Stimulated activated CD8-positive, alpha-beta memory T cell treated with anti-CD3 and anti-CD28 coated beads, Interleukin-2, amount 100 ng/mL, for 48 hours (primary cell): ENCODE measurements around the gene RNF11.

Source experiments
- DNase-seq, 2 donors: peaks; one replicate each; pipeline ENCODE4 v3.0.0-alpha.2; 2020; ENCODE audit warnings: low read depth in 2 of 2

The RNF11 gene

GRCh38 chr1:51263147-51263877 lies 27.2 kb downstream of the RNF11 start:
- DNase-seq: no peak

GRCh38 chr1:51264451-51264850 lies 28.4 kb downstream of the RNF11 start:
- DNase-seq: no peak

GRCh38 chr1:51265618-51266017 lies 29.5 kb downstream of the RNF11 start:
- DNase-seq: no peak

GRCh38 chr1:51266181-51266580 lies 30.1 kb downstream of the RNF11 start:
- DNase-seq: no peak

- no peak for DNase-seq
Measured at GRCh38 chr1:51266791-51267190, 30.7 kb downstream of the RNF11 start.

GRCh38 chr1:51268634-51269033 lies 32.6 kb downstream of the RNF11 start:
- no peak for DNase-seq

GRCh38 chr1:51270751-51271150 lies 34.7 kb downstream of the RNF11 start:
- no peak for DNase-seq

GRCh38 chr1:51272916-51273315 lies 36.8 kb downstream of the RNF11 start:
- DNase-seq: no peak

GRCh38 chr1:51274676-51275075 lies 38.6 kb downstream of the RNF11 start:
- no peak for DNase-seq

- DNase-seq: no peak
Measured at GRCh38 chr1:51276286-51276685, 40.2 kb downstream of the RNF11 start.

- no peak for DNase-seq
Measured at GRCh38 chr1:51280321-51280978, 44.4 kb downstream of the RNF11 start.

- no peak for DNase-seq
Measured at GRCh38 chr1:51281807-51282206, 45.7 kb downstream of the RNF11 start.

- no peak for DNase-seq
Measured at GRCh38 chr1:51282605-51283004, 46.5 kb downstream of the RNF11 start.

GRCh38 chr1:51283979-51284378 lies 47.9 kb downstream of the RNF11 start:
- DNase-seq: no peak

GRCh38 chr1:51284487-51284954 lies 48.4 kb downstream of the RNF11 start:
- DNase-seq: no peak

GRCh38 chr1:51285055-51285454 lies 49.0 kb downstream of the RNF11 start:
- DNase-seq: no peak

- no peak for DNase-seq
Measured at GRCh38 chr1:51287966-51288365, 51.9 kb downstream of the RNF11 start.

GRCh38 chr1:51288578-51288977 lies 52.5 kb downstream of the RNF11 start:
- no peak for DNase-seq

GRCh38 chr1:51289676-51290488 lies 53.8 kb downstream of the RNF11 start:
- DNase-seq: no peak

- no peak for DNase-seq
Measured at GRCh38 chr1:51290489-51290847, 54.4 kb downstream of the RNF11 start.

GRCh38 chr1:51293898-51294515 lies 57.9 kb downstream of the RNF11 start:
- no peak for DNase-seq

- DNase-seq: no peak
Measured at GRCh38 chr1:51294566-51295184, 58.6 kb downstream of the RNF11 start.
